HG03139 (cell line): ENCODE results near the gene ATP5PD.

Experiments used
- ATAC-seq: cut with Tn5 transposase; IDR thresholded peaks from one replicate; pipeline ENCODE4 v1.9.1; 2021; ENCODE audit not compliant: unreplicated experiment

ATP5PD gene

DNA sequence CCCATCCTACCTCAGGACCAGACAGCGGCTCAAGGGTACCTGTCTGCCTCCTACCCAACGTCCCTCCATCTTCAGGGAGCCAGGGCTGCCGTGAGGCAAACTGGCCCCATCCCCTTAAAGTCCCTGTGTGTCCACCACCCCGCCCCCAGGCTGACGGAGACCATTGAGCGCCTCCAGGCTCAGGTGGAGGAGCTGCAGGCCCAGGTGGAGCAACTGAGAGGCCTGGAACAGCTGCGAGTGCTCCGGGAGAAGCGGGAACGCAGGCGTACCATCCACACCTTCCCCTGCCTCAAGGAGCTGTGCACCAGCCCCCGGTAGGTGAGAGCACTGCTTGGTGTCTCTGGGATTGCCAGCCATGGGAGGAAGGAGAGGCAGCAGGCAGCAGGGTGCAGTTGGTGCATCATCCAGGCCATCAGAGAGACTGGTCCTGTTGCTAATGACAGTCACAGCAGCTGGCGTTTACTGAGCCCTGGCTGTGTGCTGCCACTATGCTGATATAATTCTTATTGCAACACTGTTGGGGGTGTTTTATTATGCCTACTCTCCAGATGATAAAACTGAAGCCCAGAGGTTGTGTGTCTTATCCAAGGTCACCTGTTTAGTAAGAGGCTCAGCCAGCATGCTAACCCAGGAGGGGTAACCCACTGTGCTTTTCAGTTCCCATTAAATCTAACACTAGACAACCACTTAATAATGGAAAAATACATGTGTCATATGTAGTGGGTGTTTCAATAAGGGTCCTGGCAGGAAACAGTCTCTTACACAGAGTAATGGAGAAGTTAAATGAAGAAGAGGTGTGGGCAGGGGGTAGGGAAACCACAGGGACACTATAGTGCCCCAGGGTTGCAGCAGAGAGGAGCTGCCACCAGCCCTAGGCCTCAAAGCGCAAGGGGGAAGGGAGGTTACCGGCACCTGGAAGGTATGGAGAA lies 44.6 kb downstream of the ATP5PD start:
- ATAC-seq = no peak

DNA sequence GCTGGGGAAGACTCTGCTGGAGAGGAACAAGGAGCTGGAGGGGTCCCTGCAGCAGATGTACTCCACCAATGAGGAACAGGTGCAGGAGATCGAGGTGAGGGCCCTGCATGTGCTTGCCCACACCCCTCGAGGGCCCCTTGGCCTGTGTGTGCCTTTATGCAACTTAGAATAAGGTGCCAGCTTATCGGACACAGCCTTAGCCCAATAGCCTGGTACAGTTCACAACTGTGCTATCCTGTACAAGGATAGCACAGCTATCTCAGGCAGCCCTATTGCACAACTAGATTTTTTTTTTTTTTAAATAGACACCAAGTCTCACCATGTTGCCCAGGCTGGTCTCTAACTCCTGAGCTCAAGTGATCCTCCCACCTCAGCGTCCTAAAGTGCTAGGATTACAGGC lies 47.2 kb downstream of the ATP5PD start:
- no peak for ATAC-seq

DNA sequence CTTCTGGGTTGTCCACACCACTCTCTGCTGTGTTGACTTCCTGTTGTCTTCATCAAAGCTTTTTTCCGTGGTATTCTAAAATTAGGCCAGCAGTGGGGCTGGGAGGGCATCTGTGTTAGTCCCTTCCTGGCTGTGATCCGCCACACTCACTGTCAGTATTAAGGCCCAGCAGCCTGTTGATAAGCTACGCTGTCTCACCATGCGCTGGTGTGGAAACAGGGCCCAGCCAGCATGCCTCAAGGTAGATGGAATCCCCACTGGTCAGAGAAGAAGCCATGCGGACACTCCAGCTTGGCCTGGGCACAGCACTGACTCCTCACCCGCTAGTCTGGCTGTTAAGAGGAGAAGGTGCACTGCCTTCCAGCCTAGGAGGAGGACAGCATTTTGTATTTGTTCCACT lies 48.0 kb downstream of the ATP5PD start:
- no peak for ATAC-seq

DNA sequence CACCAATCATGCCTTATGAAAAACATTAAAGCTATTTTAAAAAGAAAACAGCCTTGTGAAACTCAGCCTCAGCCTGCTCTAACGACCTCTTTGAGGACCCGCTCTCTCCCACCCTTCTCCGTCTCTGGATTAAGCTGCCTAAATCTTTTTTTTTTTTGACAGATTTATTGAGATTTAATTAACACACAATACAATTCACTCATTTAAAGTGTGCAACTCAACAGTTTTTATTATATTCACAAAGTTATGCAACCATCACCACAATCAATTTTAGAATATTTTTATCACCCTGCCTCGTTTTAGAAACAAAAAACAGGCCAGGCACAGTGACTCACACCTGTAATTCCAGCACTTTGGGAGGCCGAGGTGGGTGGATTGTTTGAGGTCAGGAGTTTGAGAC lies 50.9 kb downstream of the ATP5PD start:
- no peak for ATAC-seq

DNA sequence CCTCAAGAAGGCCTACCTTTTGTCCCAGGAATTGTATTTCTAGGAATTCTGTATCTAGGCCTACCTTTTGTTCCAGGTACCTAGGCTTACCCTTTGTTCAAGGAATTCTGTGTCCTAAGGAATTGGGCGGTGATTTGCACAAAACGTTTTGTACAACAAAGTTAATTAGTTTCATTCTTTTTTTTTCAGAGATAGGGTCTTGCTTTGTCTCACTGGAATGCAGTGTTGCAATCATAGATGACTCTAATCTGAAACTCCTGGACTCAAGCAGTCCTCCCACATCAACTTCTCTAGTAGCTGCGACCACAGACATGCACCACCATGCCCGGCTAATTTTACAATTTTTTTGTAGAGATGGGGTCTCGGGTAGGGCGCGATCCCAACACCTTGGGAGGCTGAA lies 52.3 kb downstream of the ATP5PD start:
- ATAC-seq = no peak

DNA sequence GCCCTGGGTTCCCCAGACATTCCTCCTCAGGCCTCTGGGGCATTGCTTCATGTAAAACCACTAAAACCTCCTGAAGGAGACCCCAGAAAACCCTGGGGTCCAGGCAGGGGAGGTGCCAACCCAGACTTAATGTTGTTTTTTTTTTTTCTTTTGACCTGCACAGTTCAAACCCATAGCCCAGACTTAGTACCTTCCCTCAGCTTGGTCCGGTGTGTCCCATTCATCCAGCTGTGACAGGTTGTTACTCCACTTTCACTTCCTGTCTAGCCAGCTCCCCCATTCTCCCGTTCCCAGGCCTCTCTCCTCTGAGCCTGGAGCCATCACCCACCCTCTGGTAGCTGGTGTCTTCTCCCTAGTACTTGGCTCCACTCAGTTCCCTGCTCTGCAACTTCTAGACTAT lies 54.5 kb downstream of the ATP5PD start:
- ATAC-seq = no peak

DNA sequence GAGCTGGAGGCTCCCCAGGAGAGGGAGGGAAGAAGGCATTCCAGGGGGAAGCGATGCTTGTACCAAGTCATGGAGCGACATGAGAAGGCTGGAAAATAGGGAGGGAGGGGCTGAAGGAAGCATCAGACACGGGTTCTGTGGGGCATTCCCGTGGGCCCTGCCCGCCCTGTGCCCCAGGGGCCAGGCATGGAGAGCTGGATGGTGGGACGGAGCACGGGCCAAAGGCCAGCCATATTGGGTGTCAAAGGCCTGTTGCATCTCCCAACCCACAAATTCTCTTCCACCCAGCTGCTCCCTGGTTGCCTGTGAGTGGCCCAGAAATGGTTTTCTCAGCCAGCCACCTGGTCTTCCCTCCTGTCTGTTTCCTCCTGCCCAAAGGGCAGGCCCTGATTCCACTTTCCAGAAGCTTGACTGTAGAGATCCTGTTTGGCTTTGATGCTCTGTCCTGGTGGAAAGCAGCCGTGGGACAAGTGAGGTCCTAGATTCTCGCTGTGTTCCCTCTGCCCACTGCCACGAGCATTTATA lies 56.1 kb downstream of the ATP5PD start:
- ATAC-seq = no peak
